H7 (cell line): ENCODE measurements around the gene TRIL. TPM values are rescaled to one million over a fixed set of nuclear protein-coding genes. Genes with fewer than 3 reads are reported as not detected.

Experiments
- DNase-seq: peaks from one replicate; pipeline ENCODE4 v3.0.0; 2012
- H3K27me3 ChIP-seq: 2 replicates; pipeline ENCODE4 v1.6.0; 2011; ENCODE audit warnings: mild to moderate bottlenecking, low read length; ENCODE audit not compliant: control insufficient read depth, insufficient read depth
- H3K36me3 ChIP-seq: replicated peaks from 2 replicates; pipeline ENCODE4 v1.5.1; 2011; ENCODE audit warnings: low read length; ENCODE audit not compliant: control insufficient read depth, insufficient read depth
- H3K4me3 ChIP-seq: 2 replicates; pipeline ENCODE4 v1.5.1; 2011; ENCODE audit warnings: low read depth, mild to moderate bottlenecking, control low read depth, low read length, moderate library complexity; ENCODE audit not compliant: insufficient read depth
- total RNA-seq: library from RNA; depleted of rRNA; stranded (reverse); fragments of >200 nt; shearing (Covaris generic); gene quantifications from 2 replicates; pipeline ENCODE4 v1.2.3, GENCODE V29; 2014

Gene TRIL
- total RNA-seq, 1 experiment from 2014 or later, result 1.5 TPM

- H3K4me3 ChIP-seq, result no peak overlapping the region
- no peak for DNase-seq
- no peaks in the 10 kb centered on the region for H3K36me3 ChIP-seq
- H3K27me3 ChIP-seq, result no peaks in the 10 kb centered on the region
These were observed 17.3 kb downstream of the TRIL start for GRCh38 chr7:28940741-28941384.

GRCh38 chr7:28939844-28940544 is 18.1 kb downstream of the TRIL start:
- Histone ChIP-seq H3K27me3 (no peaks in the 10 kb centered on the region), H3K4me3 (no peak overlapping the region), H3K36me3 (no peaks in the 10 kb centered on the region)
- no peak for DNase-seq

- no peak for DNase-seq
- Histone ChIP-seq H3K36me3 (no peaks in the 10 kb centered on the region), H3K4me3 (no peak overlapping the region), H3K27me3 (no peaks in the 10 kb centered on the region)
These were observed 18.8 kb downstream of the TRIL start for GRCh38 chr7:28939367-28939766.

GRCh38 chr7:28937619-28938018 is 20.5 kb downstream of the TRIL start:
- no peak for DNase-seq
- no peaks in the 10 kb centered on the region for H3K36me3 ChIP-seq
- H3K4me3 ChIP-seq, result no peak overlapping the region
- H3K27me3 ChIP-seq, result no peaks in the 10 kb centered on the region

GRCh38 chr7:28937103-28937502 is 21.0 kb downstream of the TRIL start:
- no peaks in the 10 kb centered on the region for H3K27me3 ChIP-seq
- no peak for DNase-seq
- no peak overlapping the region for H3K4me3 ChIP-seq
- no peaks in the 10 kb centered on the region for H3K36me3 ChIP-seq

GRCh38 chr7:28933846-28934320 is 24.2 kb downstream of the TRIL start:
- Histone ChIP-seq H3K27me3 (no peaks in the 10 kb centered on the region), H3K4me3 (no peak overlapping the region), H3K36me3 (no peaks in the 10 kb centered on the region)
- no peak for DNase-seq

- no peaks in the 10 kb centered on the region for H3K36me3 ChIP-seq
- no peak for DNase-seq
- no peak overlapping the region for H3K4me3 ChIP-seq
- peaks cover 1% of the 10 kb centered on the region; the same call in 1 of the 2 replicates for H3K27me3 ChIP-seq
These were observed 26.6 kb downstream of the TRIL start for GRCh38 chr7:28931565-28931964.

GRCh38 chr7:28926871-28927597 is 31.1 kb downstream of the TRIL start:
- Histone ChIP-seq H3K4me3 (peak overlapping the region; percentile 49), H3K36me3 (no peaks in the 10 kb centered on the region), H3K27me3 (peaks cover 4% of the 10 kb centered on the region; the same call in 1 of the 2 replicates)
- peak; percentile 46 for DNase-seq

- peak; percentile 65 for DNase-seq
- H3K27me3 ChIP-seq, result peaks cover 4% of the 10 kb centered on the region; the same call in 1 of the 2 replicates
- H3K36me3 ChIP-seq, result no peaks in the 10 kb centered on the region
- H3K4me3 ChIP-seq, result no peak overlapping the region
These were observed 35.4 kb downstream of the TRIL start for GRCh38 chr7:28922624-28923331.

- no peaks in the 10 kb centered on the region for H3K36me3 ChIP-seq
- DNase-seq, result peak; percentile 55
These were observed 36.3 kb downstream of the TRIL start for GRCh38 chr7:28921822-28922221.

GRCh38 chr7:28920424-28920823 is 37.7 kb downstream of the TRIL start:
- DNase-seq, result no peak
- Histone ChIP-seq H3K36me3 (no peaks in the 10 kb centered on the region), H3K27me3 (no peaks in the 10 kb centered on the region), H3K4me3 (no peak overlapping the region)

More at GRCh38 chr7:28921822-28922221, 36.3 kb downstream of the TRIL start:
- Histone ChIP-seq H3K4me3 (no peak overlapping the region), H3K27me3 (peaks cover 4% of the 10 kb centered on the region; the same call in 1 of the 2 replicates)

GRCh38 chr7:28919510-28919909 is 38.6 kb downstream of the TRIL start:
- no peaks in the 10 kb centered on the region for H3K27me3 ChIP-seq
- H3K4me3 ChIP-seq, result no peak overlapping the region
- no peak for DNase-seq

GRCh38 chr7:28908775-28909174 is 49.4 kb downstream of the TRIL start:
- H3K36me3 ChIP-seq, result no peaks in the 10 kb centered on the region
- no peak for DNase-seq
- no peaks in the 10 kb centered on the region for H3K27me3 ChIP-seq
- H3K4me3 ChIP-seq, result no peak overlapping the region

More at GRCh38 chr7:28919510-28919909, 38.6 kb downstream of the TRIL start:
- H3K36me3 ChIP-seq, result no peaks in the 10 kb centered on the region

GRCh38 chr7:28905464-28905863 is 52.7 kb downstream of the TRIL start:
- H3K4me3 ChIP-seq, result no peak overlapping the region
- no peaks in the 10 kb centered on the region for H3K36me3 ChIP-seq
- no peaks in the 10 kb centered on the region for H3K27me3 ChIP-seq
- DNase-seq, result no peak
